ENCODE measurements around the gene WRNIP1. TPM values are rescaled to one million over a fixed set of nuclear protein-coding genes. Genes with fewer than 3 reads are reported as not detected.
"Not testable (repeated sequence)": the region's sequence is repeated elsewhere in the genome, so short reads cannot be mapped to it uniquely, and the experiment has no call there.

WRNIP1 gene
- total RNA-seq, 1 donor from 2014 or later: 50.5 TPM

DNA sequence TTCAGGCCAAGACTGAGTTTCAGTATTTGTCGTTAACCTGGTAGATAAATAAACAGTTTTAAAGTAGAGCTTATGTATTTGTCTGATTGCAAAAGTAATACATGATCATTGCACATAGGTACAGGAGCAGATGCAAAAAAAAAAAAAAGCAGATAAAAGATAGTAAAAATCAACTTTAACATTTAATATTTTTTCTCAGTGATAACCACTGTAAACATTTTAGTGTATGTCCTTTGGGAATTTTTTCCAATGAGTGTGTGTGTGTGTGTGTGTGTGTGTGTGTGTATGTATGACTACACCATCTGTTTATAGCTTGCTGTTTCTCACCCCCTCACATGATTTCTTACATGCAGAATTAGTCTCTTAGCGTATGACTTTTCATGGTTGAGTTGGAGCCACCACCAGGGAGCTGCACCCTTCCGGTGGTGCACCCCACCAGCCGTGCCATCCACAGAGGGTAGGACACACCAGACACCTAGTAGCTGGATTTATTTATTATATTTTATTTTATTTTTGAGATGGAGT is 26.3 kb downstream of the WRNIP1 start:
- no peak for DNase-seq
- Mint-ChIP-seq H3K9me3 (no peaks in the 10 kb centered on the region), H3K4me3 (peak overlapping the region; percentile 69), H3K36me3 (ENCODE audit: low read depth) (peaks cover 11% of the 10 kb centered on the region), H3K4me1 (peaks cover 35% of the 10 kb centered on the region), H3K27me3 (no peaks in the 10 kb centered on the region), H3K27ac (peak overlapping the region; percentile 86)
- intact Hi-C loops (cut with micrococcal nuclease): loop anchor here (1.0 to 2.0 kb wide), 6 partner anchors 50 to 263 kb away; partner anchors contain the start of gene SERPINB1

- H3K27ac Mint-ChIP-seq: peak overlapping the region; percentile 95
- H3K27me3 Mint-ChIP-seq: no peaks in the 10 kb centered on the region
- H3K4me1 Mint-ChIP-seq: peaks cover 43% of the 10 kb centered on the region
- no peaks in the 10 kb centered on the region for H3K9me3 Mint-ChIP-seq
- intact Hi-C loops (cut with micrococcal nuclease): loop anchor here (1.0 kb wide), 1 partner anchor 148 kb away; no protein-coding TSS in a partner anchor
- DNase-seq: no peak
- H3K4me3 Mint-ChIP-seq: no peak overlapping the region
- peaks cover 6% of the 10 kb centered on the region for H3K36me3 Mint-ChIP-seq (ENCODE audit: low read depth)
These were observed 27.3 kb downstream of the WRNIP1 start for GRCh38 chr6:2792330-2793110.

GRCh38 chr6:2793534-2794151 is 28.4 kb downstream of the WRNIP1 start:
- Mint-ChIP-seq H3K27me3 (no peaks in the 10 kb centered on the region), H3K4me3 (peak overlapping the region; percentile 68), H3K9me3 (no peaks in the 10 kb centered on the region), H3K4me1 (peaks cover 49% of the 10 kb centered on the region), H3K36me3 (ENCODE audit: low read depth) (peaks cover 6% of the 10 kb centered on the region), H3K27ac (peak overlapping the region; percentile 95)
- peak; percentile 79 for DNase-seq
- intact Hi-C loops (cut with micrococcal nuclease): loop anchor here (1.0 kb wide), 1 partner anchor 147 kb away; no protein-coding TSS in a partner anchor

DNA sequence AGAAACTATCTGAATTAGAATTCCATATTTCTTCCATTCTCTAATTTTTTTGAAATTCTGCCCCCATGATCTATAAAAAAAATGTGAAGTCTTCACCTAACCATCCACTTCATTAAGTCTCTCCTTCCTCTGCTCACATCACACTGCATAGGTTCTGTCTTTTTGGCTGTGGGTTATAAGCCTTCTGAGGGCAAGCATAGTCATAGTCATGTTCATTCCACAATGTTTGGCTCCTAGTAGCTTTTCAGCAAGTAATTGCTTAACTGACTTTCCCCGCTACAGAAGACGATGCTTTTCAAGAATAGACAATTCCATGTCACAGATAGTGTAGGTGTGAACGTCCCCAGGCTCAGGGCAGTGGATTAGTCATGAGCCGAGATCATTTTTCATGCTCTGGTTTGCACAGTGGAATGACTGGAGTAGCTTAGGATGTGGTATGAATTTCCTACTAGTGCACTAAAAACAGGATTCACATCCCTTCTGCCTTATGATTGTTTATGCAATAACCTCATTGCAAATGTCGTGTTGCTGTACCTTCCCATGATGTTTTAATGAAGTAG is 29.1 kb downstream of the WRNIP1 start:
- peak overlapping the region; percentile 95 for H3K27ac Mint-ChIP-seq

GRCh38 chr6:2795162-2795561 is 30.0 kb downstream of the WRNIP1 start:
- H3K4me3 Mint-ChIP-seq: no peak overlapping the region
- H3K27me3 Mint-ChIP-seq: no peaks in the 10 kb centered on the region
- no peaks in the 10 kb centered on the region for H3K9me3 Mint-ChIP-seq
- intact Hi-C loops (cut with micrococcal nuclease): no loop called here
- peaks cover 6% of the 10 kb centered on the region for H3K36me3 Mint-ChIP-seq (ENCODE audit: low read depth)
- no peak for DNase-seq
- H3K4me1 Mint-ChIP-seq: peaks cover 59% of the 10 kb centered on the region
- peak overlapping the region; percentile 29 for H3K27ac Mint-ChIP-seq

More for the DNA sequence above, 29.1 kb downstream of the WRNIP1 start:
- DNase-seq: no peak
- Mint-ChIP-seq H3K9me3 (no peaks in the 10 kb centered on the region), H3K36me3 (ENCODE audit: low read depth) (peaks cover 6% of the 10 kb centered on the region), H3K4me1 (peaks cover 50% of the 10 kb centered on the region), H3K4me3 (peak overlapping the region; percentile 68), H3K27me3 (no peaks in the 10 kb centered on the region)
- intact Hi-C loops (cut with micrococcal nuclease): no loop called here

GRCh38 chr6:2795956-2796355 is 30.8 kb downstream of the WRNIP1 start:
- Mint-ChIP-seq H3K9me3 (no peaks in the 10 kb centered on the region), H3K27ac (peak overlapping the region; percentile 53), H3K27me3 (no peaks in the 10 kb centered on the region), H3K36me3 (ENCODE audit: low read depth) (peaks cover 6% of the 10 kb centered on the region), H3K4me1 (peaks cover 59% of the 10 kb centered on the region), H3K4me3 (no peak overlapping the region)
- no peak for DNase-seq
- intact Hi-C loops (cut with micrococcal nuclease): no loop called here

GRCh38 chr6:2796861-2797260 is 31.7 kb downstream of the WRNIP1 start:
- no peaks in the 10 kb centered on the region for H3K27me3 Mint-ChIP-seq
- peak overlapping the region; percentile 41 for H3K27ac Mint-ChIP-seq
- H3K4me3 Mint-ChIP-seq: no peak overlapping the region
- peaks cover 4% of the 10 kb centered on the region for H3K36me3 Mint-ChIP-seq (ENCODE audit: low read depth)
- H3K4me1 Mint-ChIP-seq: peaks cover 53% of the 10 kb centered on the region
- H3K9me3 Mint-ChIP-seq: no peaks in the 10 kb centered on the region
- no peak for DNase-seq
- intact Hi-C loops (cut with micrococcal nuclease): no loop called here

- Mint-ChIP-seq H3K27ac (peak overlapping the region; percentile 63), H3K9me3 (no peaks in the 10 kb centered on the region), H3K4me1 (peaks cover 49% of the 10 kb centered on the region), H3K36me3 (ENCODE audit: low read depth) (peaks cover 4% of the 10 kb centered on the region), H3K4me3 (no peak overlapping the region), H3K27me3 (no peaks in the 10 kb centered on the region)
- no peak for DNase-seq
- intact Hi-C loops (cut with micrococcal nuclease): no loop called here
These were observed 32.4 kb downstream of the WRNIP1 start for GRCh38 chr6:2797564-2798031.

DNA sequence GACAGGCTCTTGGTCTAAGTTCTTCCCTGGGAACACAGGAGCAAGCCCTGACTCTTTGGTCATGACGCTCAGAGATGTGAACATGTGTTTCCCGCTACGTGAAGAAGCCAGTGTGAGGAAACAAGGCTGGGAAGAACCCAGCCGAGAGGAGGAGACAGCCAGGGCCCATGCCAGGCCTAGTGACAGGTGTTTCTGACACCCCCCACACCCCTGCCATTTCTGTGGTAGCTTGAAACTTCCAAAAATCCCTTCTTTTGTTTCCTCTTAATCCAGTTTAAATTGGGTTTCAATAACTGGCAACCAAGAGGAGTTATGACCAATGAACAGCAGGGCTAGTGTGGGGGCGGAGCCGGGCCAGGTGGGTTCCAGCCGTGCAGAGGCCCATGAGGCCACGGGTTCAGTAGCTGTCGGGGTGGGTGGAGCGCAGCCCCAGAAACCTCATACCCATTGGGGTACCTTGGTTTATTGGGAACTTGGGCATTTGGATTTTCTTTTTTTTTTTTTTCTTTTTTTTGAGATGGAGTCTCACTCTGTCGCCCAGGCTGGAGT is 33.5 kb downstream of the WRNIP1 start:
- Mint-ChIP-seq H3K4me3 (no peak overlapping the region), H3K4me1 (peaks cover 40% of the 10 kb centered on the region), H3K36me3 (ENCODE audit: low read depth) (peaks cover 4% of the 10 kb centered on the region), H3K27me3 (no peaks in the 10 kb centered on the region), H3K9me3 (no peaks in the 10 kb centered on the region), H3K27ac (no peak overlapping the region)
- DNase-seq: no peak
- intact Hi-C loops (cut with micrococcal nuclease): no loop called here

DNA sequence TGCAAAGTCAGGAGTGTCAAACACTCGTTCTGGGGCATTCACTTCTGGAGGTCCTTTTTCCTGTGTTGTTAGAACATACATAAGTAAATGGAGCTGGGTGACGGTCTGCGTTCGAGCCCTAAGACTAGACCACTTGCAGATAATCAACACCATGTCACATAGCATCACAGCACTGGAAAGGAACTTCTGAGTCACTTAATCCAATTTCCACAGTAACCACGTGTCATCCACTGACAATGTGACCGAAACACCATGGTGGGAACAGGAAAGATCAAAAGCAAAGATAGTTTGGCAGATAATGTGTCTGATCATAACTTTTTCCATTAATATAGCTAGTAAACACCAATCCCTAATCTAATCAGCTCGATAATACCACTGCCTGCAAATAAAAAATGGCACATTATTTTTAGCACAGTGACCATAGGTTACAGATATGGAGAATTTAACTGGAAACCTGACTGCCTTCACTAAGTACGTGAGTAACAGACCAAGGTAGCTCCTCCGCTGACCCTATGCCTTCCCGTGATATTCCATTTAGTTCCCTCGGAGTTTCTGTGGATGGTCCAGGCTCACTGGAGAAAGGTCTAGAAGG is 34.8 kb downstream of the WRNIP1 start:
- intact Hi-C loops (cut with micrococcal nuclease): no loop called here
- Mint-ChIP-seq H3K27ac (peak overlapping the region; percentile 88), H3K27me3 (no peaks in the 10 kb centered on the region)

DNA sequence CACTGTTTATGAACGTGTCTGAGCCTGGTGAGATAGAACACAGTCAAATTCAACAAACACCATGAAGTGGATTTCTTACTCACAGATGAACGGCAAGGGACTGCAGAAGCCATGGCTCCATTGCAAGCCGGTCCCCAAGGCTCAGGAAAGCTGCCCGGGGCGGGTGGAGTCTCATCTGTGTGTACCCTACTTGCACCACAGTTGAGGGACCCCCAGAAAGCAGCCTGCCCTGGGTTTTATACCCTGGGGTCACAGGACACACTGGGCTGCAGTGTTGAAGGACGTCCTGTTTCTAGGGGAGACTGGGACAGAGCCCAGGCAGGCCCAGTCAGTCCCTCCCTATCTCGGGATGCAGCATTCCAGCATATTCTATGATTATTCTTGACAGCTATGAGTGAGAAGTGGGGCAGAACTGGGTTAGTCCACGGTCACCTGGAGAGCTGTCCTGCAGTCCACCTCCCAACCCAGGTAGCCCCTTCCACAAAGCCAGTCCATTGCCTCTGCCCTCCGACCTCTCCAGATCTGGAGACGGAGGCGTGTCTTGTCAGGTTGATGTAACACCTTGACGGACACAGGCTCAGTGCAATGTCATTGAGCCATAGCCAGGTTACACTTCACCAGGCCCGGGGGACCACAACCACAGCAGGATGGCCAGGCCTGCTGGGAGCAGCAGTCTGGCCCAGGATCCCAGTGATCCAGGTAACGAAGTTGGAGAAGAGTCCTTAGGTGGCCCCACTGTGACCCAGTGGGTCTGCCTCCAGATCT is 35.5 kb downstream of the WRNIP1 start:
- Mint-ChIP-seq H3K36me3 (ENCODE audit: low read depth) (peaks cover 4% of the 10 kb centered on the region), H3K4me3 (peak overlapping the region; percentile 26), H3K9me3 (no peaks in the 10 kb centered on the region), H3K4me1 (peaks cover 29% of the 10 kb centered on the region), H3K27me3 (no peaks in the 10 kb centered on the region), H3K27ac (peak overlapping the region; percentile 88)
- intact Hi-C loops (cut with micrococcal nuclease): no loop called here
- DNase-seq: no peak

More for the DNA sequence above, 34.8 kb downstream of the WRNIP1 start:
- no peaks in the 10 kb centered on the region for H3K9me3 Mint-ChIP-seq
- DNase-seq: no peak
- H3K4me1 Mint-ChIP-seq: peaks cover 32% of the 10 kb centered on the region
- peak overlapping the region; percentile 26 for H3K4me3 Mint-ChIP-seq
- peaks cover 4% of the 10 kb centered on the region for H3K36me3 Mint-ChIP-seq (ENCODE audit: low read depth)

DNA sequence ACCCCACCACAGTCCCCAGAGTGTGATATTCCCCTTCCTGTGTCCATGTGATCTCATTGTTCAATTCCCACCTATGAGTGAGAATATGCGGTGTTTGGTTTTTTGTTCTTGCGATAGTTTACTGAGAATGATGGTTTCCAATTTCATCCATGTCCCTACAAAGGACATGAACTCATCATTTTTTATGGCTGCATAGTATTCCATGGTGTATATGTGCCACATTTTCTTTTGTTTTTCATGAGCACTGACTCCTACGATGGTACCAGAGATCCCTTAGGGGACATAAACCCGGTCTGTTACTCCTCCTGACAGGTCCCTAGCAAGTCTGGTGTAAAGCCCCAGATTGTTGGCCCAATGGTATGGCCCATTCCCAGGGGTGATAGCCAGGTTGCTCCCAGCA is 36.5 kb downstream of the WRNIP1 start:
- H3K9me3 Mint-ChIP-seq; H3K27me3 Mint-ChIP-seq; intact Hi-C loops (cut with micrococcal nuclease); H3K4me3 Mint-ChIP-seq; H3K36me3 Mint-ChIP-seq (ENCODE audit: low read depth); DNase-seq; H3K27ac Mint-ChIP-seq: not testable (repeated sequence)
- H3K4me1 Mint-ChIP-seq: peaks cover 26% of the 10 kb centered on the region
